A549 (cell line): ENCODE data around the gene HOXB4. TPM values are rescaled to one million over a fixed set of nuclear protein-coding genes. Genes with fewer than 3 reads are reported as not detected.
A peak's percentile ranks its signal among the peaks of the same experiment; 100 is the strongest.

Experiments
- ATAC-seq, 2 experiments: fragments of 200-7000 bp in 1 of 2; fragments of >200 bp in 1 of 2; cut with Nextera tagmentation in 1 of 2; cut with Tn5 transposase in 1 of 2; 3 replicates each; pipeline versions ENCODE4 v1.8.0 to v1.9.1; 2018 to 2020; ENCODE audit warnings: mild to moderate bottlenecking in 1 of 2, moderate library complexity in 1 of 2
- CTCF ChIA-PET: fragments of 300-600 bp; sonication (Branson Sonifier 250); formaldehyde crosslinking; extraction: SDS; loops from one replicate; lab custom pipeline; 2021; ENCODE audit warnings: antibody characterized with exemption, inconsistent platforms; lab: Yijun Ruan, JAX
- POLR2A ChIA-PET: fragments of 350-600 bp; formaldehyde crosslinking; extraction: SDS; loops from one replicate; lab custom pipeline; 2021; ENCODE audit warnings: antibody characterized with exemption, inconsistent platforms; lab: Yijun Ruan, JAX
- DNase-seq, 2 experiments: peaks; one replicate each; pipeline versions ENCODE4 v3.0.0 to v3.0.0-alpha.2; 2011 to 2016; ENCODE audit warnings: low read depth in 1 of 2, low spot score in 1 of 2
- FAIRE-seq: peaks from 2 replicates; lab custom pipeline; 2011; peaks lifted over from hg19 to GRCh38; lab: Jason Lieb, UNC
- H3K27ac ChIP-seq, 2 experiments: fragments of >200 bp; sonication (Bioruptor Twin); formaldehyde crosslinking; 3 replicates each; pipeline ENCODE4 v1.5.1; 2016 to 2017
- H3K4me1 ChIP-seq: fragments of >200 bp; sonication (Bioruptor Twin); formaldehyde crosslinking; 3 replicates; pipeline ENCODE4 v1.6.1; 2016
- H3K4me2 ChIP-seq: fragments of >200 bp; sonication (Bioruptor Twin); formaldehyde crosslinking; 3 replicates; pipeline ENCODE4 v1.6.1; 2016
- H3K4me3 ChIP-seq: fragments of >200 bp; sonication (Bioruptor Twin); formaldehyde crosslinking; 3 replicates; pipeline ENCODE4 v1.5.1; 2016
- H3K9me3 ChIP-seq: fragments of >200 bp; sonication (Bioruptor Twin); formaldehyde crosslinking; 3 replicates; pipeline ENCODE4 v1.6.1; 2016
- CBX2 ChIP-seq: fragments of 200-600 bp; sonication (generic); IDR thresholded peaks from 2 replicates; pipeline ENCODE4 v1.6.1; 2016; ENCODE audit warnings: low read depth, mild to moderate bottlenecking, borderline replicate concordance
- CHD2 ChIP-seq: fragments of 150-350 bp; IDR thresholded peaks from 2 replicates; pipeline ENCODE4 v1.6.1; 2014; ENCODE audit warnings: low read length; ENCODE audit not compliant: partially characterized antibody
- EHF ChIP-seq: fragments of 250-450 bp; sonication (Bioruptor Pico); IDR thresholded peaks from 2 replicates; pipeline ENCODE4 v1.5.0; 2020; ENCODE audit warnings: mild to moderate bottlenecking
- EHMT2 ChIP-seq: fragments of 200-600 bp; sonication (generic); IDR thresholded peaks from 2 replicates; pipeline ENCODE4 v1.6.1; 2016; ENCODE audit warnings: antibody characterized with exemption, low read depth, mild to moderate bottlenecking, moderate library complexity
- FOSB ChIP-seq: fragments of 250-450 bp; sonication (Bioruptor Pico); IDR thresholded peaks from 2 replicates; pipeline ENCODE4 v1.5.0; 2020; ENCODE audit warnings: mild to moderate bottlenecking, moderate library complexity
- GATA3 ChIP-seq: IDR thresholded peaks from 2 replicates; pipeline ENCODE4 v1.6.1; 2012; ENCODE audit warnings: borderline replicate concordance
- HDAC2 ChIP-seq: fragments of 200-600 bp; sonication (generic); IDR thresholded peaks from 2 replicates; pipeline ENCODE4 v1.6.1; 2016
- HOXA7 ChIP-seq: fragments of 250-450 bp; sonication (Bioruptor Pico); IDR thresholded peaks from 2 replicates; pipeline ENCODE4 v1.5.0; 2020; ENCODE audit warnings: mild to moderate bottlenecking, moderate library complexity
- HOXB5 ChIP-seq: fragments of 250-450 bp; sonication (Bioruptor Pico); IDR thresholded peaks from 2 replicates; pipeline ENCODE4 v1.5.0; 2020; ENCODE audit warnings: mild to moderate bottlenecking, moderate library complexity
- JUNB ChIP-seq: fragments of >200 bp; sonication (Bioruptor Twin); formaldehyde crosslinking; IDR thresholded peaks from 2 replicates; pipeline ENCODE4 v1.6.1; 2016
- KDM5A ChIP-seq: fragments of 200-600 bp; sonication (generic); IDR thresholded peaks from 2 replicates; pipeline ENCODE4 v1.6.1; 2016; ENCODE audit warnings: antibody characterized with exemption, mild to moderate bottlenecking
- MAZ ChIP-seq: fragments of 150-350 bp; IDR thresholded peaks from 2 replicates; pipeline ENCODE4 v1.6.1; 2014; ENCODE audit warnings: antibody characterized with exemption, low read depth, low read length, borderline replicate concordance
- NFE2L2 ChIP-seq: fragments of 150-350 bp; conservative IDR thresholded peaks from 2 replicates; pipeline ENCODE4 v1.6.1; 2014; ENCODE audit warnings: low read length
- PHF8 ChIP-seq: fragments of 200-600 bp; sonication (generic); IDR thresholded peaks from 2 replicates; pipeline ENCODE4 v1.6.1; 2016; ENCODE audit warnings: low read depth, mild to moderate bottlenecking, antibody characterized with exemption, moderate library complexity, borderline replicate concordance
- POLR2A ChIP-seq: IDR thresholded peaks from 2 replicates; pipeline ENCODE4 v1.6.1; 2012; ENCODE audit warnings: mild to moderate bottlenecking, low read length
- RAD21 ChIP-seq, 2 experiments: fragments of >200 bp in 1 of 2; sonication (Bioruptor Twin) in 1 of 2; formaldehyde crosslinking in 1 of 2; IDR thresholded peaks in 1 of 2; conservative IDR thresholded peaks in 1 of 2; 2 replicates in 1 of 2; 3 replicates in 1 of 2; pipeline ENCODE4 v1.6.1; 2012 to 2018; ENCODE audit warnings: inconsistent platforms in 1 of 2
- RARB ChIP-seq: fragments of 250-450 bp; sonication (Bioruptor Pico); IDR thresholded peaks from 2 replicates; pipeline ENCODE4 v1.8.0; 2021; ENCODE audit warnings: mild to moderate bottlenecking, moderate library complexity
- RCOR1 ChIP-seq: fragments of 150-350 bp; IDR thresholded peaks from 2 replicates; pipeline ENCODE4 v1.6.1; 2014; ENCODE audit warnings: antibody characterized with exemption, low read length, low read depth
- SMC3 ChIP-seq: fragments of >200 bp; sonication (Bioruptor Twin); formaldehyde crosslinking; IDR thresholded peaks from 3 replicates; pipeline ENCODE4 v1.6.1; 2018; ENCODE audit warnings: inconsistent platforms
- TP53 ChIP-seq: fragments of 250-450 bp; sonication (Bioruptor Pico); IDR thresholded peaks from 2 replicates; pipeline ENCODE4 v1.5.0; 2021; ENCODE audit warnings: mild to moderate bottlenecking, moderate library complexity
- ZC3H11A ChIP-seq: fragments of 450-650 bp; IDR thresholded peaks from 2 replicates; pipeline ENCODE4 v1.6.1; 2014; ENCODE audit warnings: antibody characterized with exemption, mild to moderate bottlenecking
- ZSCAN20 ChIP-seq: fragments of 250-450 bp; sonication (Bioruptor Pico); IDR thresholded peaks from 2 replicates; pipeline ENCODE4 v1.8.0; 2022; ENCODE audit warnings: mild to moderate bottlenecking, moderate library complexity
- WGBS: methylation state at CpG from one replicate; pipeline ENCODE4 v1.1.6; 2017; ENCODE audit errors: missing lambda C conversion rate; 5-methylcytosine and 5-hydroxymethylcytosine counted together
- polyA plus RNA-seq, 4 experiments: library from polyadenylated mRNA; depleted of rRNA in 3 of 4; stranded (reverse); fragments of >200 nt; fragmentation: RNase III in 1 of 4; extraction: RNeasy Plus Mini Kit Qiagen cat#74134 plus additional on column Dnase treatment in 1 of 4; gene quantifications; 2 replicates in 3 of 4; 3 replicates in 1 of 4; pipeline ENCODE4 v1.2.3, GENCODE V29; 2011 to 2017
- TF ChIP-seq, protein P1 (sequence below): IDR thresholded peaks from 2 replicates; pipeline ENCODE4 v1.6.1; 2012; ENCODE audit warnings: low read depth, borderline replicate concordance
- TF ChIP-seq, protein P2 (sequence below): fragments of 250-450 bp; sonication (Bioruptor Pico); IDR thresholded peaks from 2 replicates; pipeline ENCODE4 v1.5.0; 2020; ENCODE audit warnings: low read depth, mild to moderate bottlenecking, moderate library complexity
- TF ChIP-seq, protein P3 (sequence below): fragments of 450-650 bp; IDR thresholded peaks from 2 replicates; pipeline ENCODE4 v1.6.1; 2014; ENCODE audit warnings: antibody characterized with exemption
- TF ChIP-seq, protein P4 (sequence below): fragments of >200 bp; sonication (Bioruptor Twin); formaldehyde crosslinking; IDR thresholded peaks from 3 replicates; pipeline ENCODE4 v1.5.1; 2016
- TF ChIP-seq, protein P5 (sequence below): fragments of 200-600 bp; sonication (generic); IDR thresholded peaks from 2 replicates; pipeline ENCODE4 v1.6.1; 2016; ENCODE audit warnings: antibody characterized with exemption, mild to moderate bottlenecking, moderate library complexity
- TF ChIP-seq, protein P6 (sequence below): IDR thresholded peaks from 2 replicates; pipeline ENCODE4 v1.6.1; 2012

Gene HOXB4
- polyA plus RNA-seq, 2 of the 4 experiments (the other 2 are of a cell fraction) = 0.30 to 0.74 TPM

DNA sequence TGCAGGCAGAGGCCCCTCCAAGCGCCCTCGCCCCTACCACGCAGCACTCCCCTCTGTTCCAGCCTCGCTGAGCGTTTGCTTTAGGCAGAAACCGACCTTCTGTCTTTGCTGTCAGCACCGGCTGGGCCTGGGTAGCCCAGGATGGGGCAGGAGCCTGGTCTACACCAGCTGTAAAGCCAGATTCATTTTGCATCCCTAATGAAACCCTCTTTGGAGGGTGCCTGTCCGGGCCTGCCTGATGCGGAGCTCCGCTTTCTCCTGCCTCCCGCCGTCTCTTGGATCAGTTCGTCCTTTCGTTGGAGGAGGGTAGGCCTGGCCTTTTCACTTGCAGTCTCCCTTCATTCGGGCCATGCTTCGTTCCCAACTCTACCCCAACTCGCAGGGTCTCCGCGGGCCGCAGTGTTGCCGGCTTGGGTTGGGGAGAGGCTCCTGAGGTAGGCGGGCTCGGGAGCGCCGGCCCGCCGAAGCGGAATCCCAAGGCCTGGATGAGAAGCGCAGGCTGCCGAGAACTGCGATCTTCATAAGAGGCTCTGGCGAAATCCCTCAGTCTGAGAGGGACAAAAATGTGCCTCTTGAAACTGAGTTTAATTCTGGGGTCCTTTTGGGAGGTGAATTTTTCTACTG, 41.8 kb upstream of the HOXB4 start:
- H3K4me1 ChIP-seq = peaks cover 15% of the 10 kb centered on the region
- 88% methylated on average over 32 of the region's 32 CpGs for WGBS
- ChIA-PET POLR2A (no interaction called here), CTCF (interaction anchor here (0.7 to 9.7 kb wide), 14 partner anchors 7 to 594 kb away, joined by 3 to 84 read pairs (median 8); partner anchors contain the start of gene HOXB7)
- DNase-seq (no peak), FAIRE-seq (no peak), ATAC-seq (no peak)
- no peak overlapping the region for H3K4me2 ChIP-seq
- H3K9me3 ChIP-seq = no peaks in the 10 kb centered on the region
- no peak overlapping the region for H3K4me3 ChIP-seq
- TF ChIP-seq JUNB (no peak), HDAC2 (no peak), HOXB5 (no peak), POLR2A (0 out of 2 replicates have a peak, but pooled peaks have one; percentile 6)
- H3K27ac ChIP-seq = no peak overlapping the region

DNA sequence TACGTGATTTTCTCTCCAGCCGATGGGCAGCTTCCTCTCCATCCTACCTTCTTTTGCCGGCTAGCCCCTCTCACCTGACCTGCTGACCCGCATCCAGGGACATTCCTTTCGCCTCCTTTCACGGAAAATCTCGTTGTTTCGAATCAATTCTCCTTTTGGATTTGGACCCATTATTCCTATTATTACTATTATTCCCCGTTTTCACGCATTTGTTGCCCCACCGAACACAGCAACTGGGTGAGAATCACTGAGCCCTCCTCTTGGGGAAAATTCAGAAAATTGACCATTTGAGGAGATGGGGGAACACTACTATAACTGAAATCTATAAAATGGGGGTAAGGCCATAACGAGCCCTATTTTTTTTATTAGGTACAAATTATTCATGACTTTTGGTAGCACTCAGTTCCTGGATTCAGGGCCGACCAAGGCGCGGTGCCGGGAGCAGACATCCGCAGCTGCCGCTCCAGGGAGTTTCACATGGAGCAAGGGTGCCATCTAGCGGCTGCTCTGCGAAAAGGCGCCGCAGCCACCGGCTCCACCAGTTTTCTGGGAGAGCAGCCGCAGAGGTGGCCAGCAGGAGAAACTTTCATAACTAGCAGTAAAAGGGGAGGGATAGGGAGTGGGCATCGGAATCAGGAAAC, 40.2 kb upstream of the HOXB4 start:
- Histone ChIP-seq H3K27ac (no peak overlapping the region), H3K4me3 (no peak overlapping the region), H3K9me3 (no peaks in the 10 kb centered on the region), H3K4me1 (peaks cover 12% of the 10 kb centered on the region), H3K4me2 (peak overlapping the region; percentile 41; the same call in 2 of the 3 replicates)
- 27% methylated on average over 25 of the region's 25 CpGs for WGBS
- FAIRE-seq = peak; percentile 93
- POLR2A ChIA-PET = interaction anchor here (1.3 kb wide), 1 partner anchor 14 kb away, joined by 4 read pairs; the partner anchor contains the start of gene HOXB6
- DNase-seq = peak; percentile 86 to 97
- ATAC-seq = peak; percentile 74 to 78
- CTCF ChIA-PET = interaction anchor here (0.6 to 9.7 kb wide), 89 partner anchors 9 to 592 kb away, joined by 3 to 84 read pairs (median 4); partner anchors contain the start of gene HOXB7
- no peak for TF ChIP-seq RARB (CRISPR knock-in tag)
- TF ChIP-seq POLR2A = no peak
- TF ChIP-seq NFE2L2 = no peak
- no peak for TF ChIP-seq PHF8
- TF ChIP-seq ZC3H11A = no peak
- no peak for TF ChIP-seq EHF (CRISPR knock-in tag)
- TF ChIP-seq GATA3 = no peak
- TF ChIP-seq, protein P1, sequence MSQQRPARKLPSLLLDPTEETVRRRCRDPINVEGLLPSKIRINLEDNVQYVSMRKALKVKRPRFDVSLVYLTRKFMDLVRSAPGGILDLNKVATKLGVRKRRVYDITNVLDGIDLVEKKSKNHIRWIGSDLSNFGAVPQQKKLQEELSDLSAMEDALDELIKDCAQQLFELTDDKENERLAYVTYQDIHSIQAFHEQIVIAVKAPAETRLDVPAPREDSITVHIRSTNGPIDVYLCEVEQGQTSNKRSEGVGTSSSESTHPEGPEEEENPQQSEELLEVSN = no peak
- peak; percentile 97 to 99 for TF ChIP-seq RAD21 (conservative IDR thresholded peaks at IDR 0.05 in 1 of 2, IDR thresholded peaks at IDR 0.05 in 1 of 2)
- TF ChIP-seq FOSB (CRISPR knock-in tag) = no peak
- no peak for TF ChIP-seq TP53 (CRISPR knock-in tag)
- TF ChIP-seq RCOR1 = no peak
- no peak for TF ChIP-seq HDAC2
- TF ChIP-seq, protein P2, sequence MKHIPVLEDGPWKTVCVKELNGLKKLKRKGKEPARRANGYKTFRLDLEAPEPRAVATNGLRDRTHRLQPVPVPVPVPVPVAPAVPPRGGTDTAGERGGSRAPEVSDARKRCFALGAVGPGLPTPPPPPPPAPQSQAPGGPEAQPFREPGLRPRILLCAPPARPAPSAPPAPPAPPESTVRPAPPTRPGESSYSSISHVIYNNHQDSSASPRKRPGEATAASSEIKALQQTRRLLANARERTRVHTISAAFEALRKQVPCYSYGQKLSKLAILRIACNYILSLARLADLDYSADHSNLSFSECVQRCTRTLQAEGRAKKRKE (CRISPR knock-in tag) = no peak
- TF ChIP-seq ZSCAN20 (CRISPR knock-in tag) = no peak
- TF ChIP-seq HOXB5 = no peak
- TF ChIP-seq CBX2 = no peak
- TF ChIP-seq EHMT2 = no peak
- TF ChIP-seq, protein P3, sequence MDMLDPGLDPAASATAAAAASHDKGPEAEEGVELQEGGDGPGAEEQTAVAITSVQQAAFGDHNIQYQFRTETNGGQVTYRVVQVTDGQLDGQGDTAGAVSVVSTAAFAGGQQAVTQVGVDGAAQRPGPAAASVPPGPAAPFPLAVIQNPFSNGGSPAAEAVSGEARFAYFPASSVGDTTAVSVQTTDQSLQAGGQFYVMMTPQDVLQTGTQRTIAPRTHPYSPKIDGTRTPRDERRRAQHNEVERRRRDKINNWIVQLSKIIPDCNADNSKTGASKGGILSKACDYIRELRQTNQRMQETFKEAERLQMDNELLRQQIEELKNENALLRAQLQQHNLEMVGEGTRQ = no peak
- TF ChIP-seq, protein P4, sequence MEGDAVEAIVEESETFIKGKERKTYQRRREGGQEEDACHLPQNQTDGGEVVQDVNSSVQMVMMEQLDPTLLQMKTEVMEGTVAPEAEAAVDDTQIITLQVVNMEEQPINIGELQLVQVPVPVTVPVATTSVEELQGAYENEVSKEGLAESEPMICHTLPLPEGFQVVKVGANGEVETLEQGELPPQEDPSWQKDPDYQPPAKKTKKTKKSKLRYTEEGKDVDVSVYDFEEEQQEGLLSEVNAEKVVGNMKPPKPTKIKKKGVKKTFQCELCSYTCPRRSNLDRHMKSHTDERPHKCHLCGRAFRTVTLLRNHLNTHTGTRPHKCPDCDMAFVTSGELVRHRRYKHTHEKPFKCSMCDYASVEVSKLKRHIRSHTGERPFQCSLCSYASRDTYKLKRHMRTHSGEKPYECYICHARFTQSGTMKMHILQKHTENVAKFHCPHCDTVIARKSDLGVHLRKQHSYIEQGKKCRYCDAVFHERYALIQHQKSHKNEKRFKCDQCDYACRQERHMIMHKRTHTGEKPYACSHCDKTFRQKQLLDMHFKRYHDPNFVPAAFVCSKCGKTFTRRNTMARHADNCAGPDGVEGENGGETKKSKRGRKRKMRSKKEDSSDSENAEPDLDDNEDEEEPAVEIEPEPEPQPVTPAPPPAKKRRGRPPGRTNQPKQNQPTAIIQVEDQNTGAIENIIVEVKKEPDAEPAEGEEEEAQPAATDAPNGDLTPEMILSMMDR = peak; percentile 99
- TF ChIP-seq, protein P5, sequence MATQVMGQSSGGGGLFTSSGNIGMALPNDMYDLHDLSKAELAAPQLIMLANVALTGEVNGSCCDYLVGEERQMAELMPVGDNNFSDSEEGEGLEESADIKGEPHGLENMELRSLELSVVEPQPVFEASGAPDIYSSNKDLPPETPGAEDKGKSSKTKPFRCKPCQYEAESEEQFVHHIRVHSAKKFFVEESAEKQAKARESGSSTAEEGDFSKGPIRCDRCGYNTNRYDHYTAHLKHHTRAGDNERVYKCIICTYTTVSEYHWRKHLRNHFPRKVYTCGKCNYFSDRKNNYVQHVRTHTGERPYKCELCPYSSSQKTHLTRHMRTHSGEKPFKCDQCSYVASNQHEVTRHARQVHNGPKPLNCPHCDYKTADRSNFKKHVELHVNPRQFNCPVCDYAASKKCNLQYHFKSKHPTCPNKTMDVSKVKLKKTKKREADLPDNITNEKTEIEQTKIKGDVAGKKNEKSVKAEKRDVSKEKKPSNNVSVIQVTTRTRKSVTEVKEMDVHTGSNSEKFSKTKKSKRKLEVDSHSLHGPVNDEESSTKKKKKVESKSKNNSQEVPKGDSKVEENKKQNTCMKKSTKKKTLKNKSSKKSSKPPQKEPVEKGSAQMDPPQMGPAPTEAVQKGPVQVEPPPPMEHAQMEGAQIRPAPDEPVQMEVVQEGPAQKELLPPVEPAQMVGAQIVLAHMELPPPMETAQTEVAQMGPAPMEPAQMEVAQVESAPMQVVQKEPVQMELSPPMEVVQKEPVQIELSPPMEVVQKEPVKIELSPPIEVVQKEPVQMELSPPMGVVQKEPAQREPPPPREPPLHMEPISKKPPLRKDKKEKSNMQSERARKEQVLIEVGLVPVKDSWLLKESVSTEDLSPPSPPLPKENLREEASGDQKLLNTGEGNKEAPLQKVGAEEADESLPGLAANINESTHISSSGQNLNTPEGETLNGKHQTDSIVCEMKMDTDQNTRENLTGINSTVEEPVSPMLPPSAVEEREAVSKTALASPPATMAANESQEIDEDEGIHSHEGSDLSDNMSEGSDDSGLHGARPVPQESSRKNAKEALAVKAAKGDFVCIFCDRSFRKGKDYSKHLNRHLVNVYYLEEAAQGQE = no peak
- no peak for TF ChIP-seq HOXA7 (CRISPR knock-in tag)
- TF ChIP-seq KDM5A = no peak
- TF ChIP-seq, protein P6, sequence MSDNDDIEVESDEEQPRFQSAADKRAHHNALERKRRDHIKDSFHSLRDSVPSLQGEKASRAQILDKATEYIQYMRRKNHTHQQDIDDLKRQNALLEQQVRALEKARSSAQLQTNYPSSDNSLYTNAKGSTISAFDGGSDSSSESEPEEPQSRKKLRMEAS = peak; percentile 41; the same call in 1 of the 2 replicates
- TF ChIP-seq MAZ = no peak
- peak; percentile 95 for TF ChIP-seq SMC3
- TF ChIP-seq CHD2 = no peak
